Lung (tissue), 12 donors: ENCODE results near the gene DUSP22. TPM values are rescaled to one million over a fixed set of nuclear protein-coding genes. Genes with fewer than 3 reads are reported as not detected.
"Not testable (repeated sequence)": the region's sequence is repeated elsewhere in the genome, so short reads cannot be mapped to it uniquely, and the experiment has no call there.

Source experiments
- ATAC-seq: fragments of 200-7000 bp; cut with Tn5 transposase; one replicate; pipeline ENCODE4 v1.9.1; 2020; ENCODE audit warnings: moderate number of reproducible peaks; ENCODE audit not compliant: insufficient read depth, low FRiP score
- DNase-seq, 3 donors: peaks; one replicate each; pipeline ENCODE4 v3.0.0-alpha.2; 2013 to 2017
- H3K27ac ChIP-seq, 2 donors: one replicate each; pipeline ENCODE4 v1.5.1; 2013; ENCODE audit warnings: mild to moderate bottlenecking in 2 of 2, moderate library complexity in 2 of 2, control low read depth in 1 of 2, inconsistent platforms in 1 of 2, low read depth in 1 of 2, low read length in 1 of 2
- H3K27me3 ChIP-seq, 3 donors: one replicate each; pipeline ENCODE4 v1.5.1; 2013; ENCODE audit warnings: low read length in 2 of 3; ENCODE audit not compliant: control insufficient read depth in 3 of 3, insufficient read depth in 3 of 3
- H3K36me3 ChIP-seq, 4 donors: one replicate each; pipeline ENCODE4 v1.5.1; 2013; ENCODE audit warnings: low read length in 4 of 4, mild to moderate bottlenecking in 1 of 4, moderate library complexity in 1 of 4; ENCODE audit not compliant: control insufficient read depth in 4 of 4, insufficient read depth in 4 of 4
- H3K4me1 ChIP-seq, 5 donors: one replicate each; pipeline ENCODE4 v1.5.1; 2013; ENCODE audit warnings: low read length in 5 of 5, mild to moderate bottlenecking in 2 of 5, moderate library complexity in 1 of 5; ENCODE audit not compliant: control insufficient read depth in 5 of 5, insufficient read depth in 5 of 5
- H3K4me3 ChIP-seq: one replicate; pipeline ENCODE4 v1.5.1; 2013; ENCODE audit warnings: mild to moderate bottlenecking, control low read depth, moderate library complexity
- H3K9ac ChIP-seq, 2 donors: one replicate each; pipeline ENCODE4 v1.5.1; 2013; ENCODE audit warnings: low read length in 2 of 2, control low read depth in 1 of 2; ENCODE audit not compliant: insufficient read depth in 1 of 2
- H3K9me3 ChIP-seq, 4 donors: one replicate each; pipeline ENCODE4 v1.5.1; 2013; ENCODE audit warnings: low read length in 3 of 4, mild to moderate bottlenecking in 1 of 4, moderate library complexity in 1 of 4; ENCODE audit not compliant: control insufficient read depth in 4 of 4, insufficient read depth in 3 of 4
- CTCF ChIP-seq: IDR thresholded peaks from 2 replicates; pipeline ENCODE4 v1.5.1; 2012; ENCODE audit warnings: mild to moderate bottlenecking; ENCODE audit errors: control extremely low read depth, extremely low read depth
- WGBS, 2 donors: extraction: QIAGEN DNeasy Blood & Tissue Kit; methylation state at CpG; one replicate each; pipeline ENCODE4 v1.1.7; 2013; 5-methylcytosine and 5-hydroxymethylcytosine counted together
- polyA plus RNA-seq, 2 donors: library from polyadenylated mRNA; stranded (reverse); fragments of 200-250 nt; gene quantifications; one replicate each; pipeline ENCODE4 v1.2.1, GENCODE V29; 2013
- total RNA-seq, 2 donors: library from RNA; depleted of rRNA in 1 of 2; stranded (reverse); fragments of >200 nt in 1 of 2; gene quantifications; one replicate each; pipeline ENCODE4 v1.2.1, GENCODE V29; 2014 to 2021
- donor health status: control.
- donor health status: control.
- donor health status: Bipolar disorder and iron deficiency.
- donor health status: healthy.
- donor health status: DM: yes; HTN: yes; CAD: no.

The DUSP22 gene
- total and polyA plus RNA-seq, 4 donors: 38.9 to 51.1 (median 43.8) TPM

DNA sequence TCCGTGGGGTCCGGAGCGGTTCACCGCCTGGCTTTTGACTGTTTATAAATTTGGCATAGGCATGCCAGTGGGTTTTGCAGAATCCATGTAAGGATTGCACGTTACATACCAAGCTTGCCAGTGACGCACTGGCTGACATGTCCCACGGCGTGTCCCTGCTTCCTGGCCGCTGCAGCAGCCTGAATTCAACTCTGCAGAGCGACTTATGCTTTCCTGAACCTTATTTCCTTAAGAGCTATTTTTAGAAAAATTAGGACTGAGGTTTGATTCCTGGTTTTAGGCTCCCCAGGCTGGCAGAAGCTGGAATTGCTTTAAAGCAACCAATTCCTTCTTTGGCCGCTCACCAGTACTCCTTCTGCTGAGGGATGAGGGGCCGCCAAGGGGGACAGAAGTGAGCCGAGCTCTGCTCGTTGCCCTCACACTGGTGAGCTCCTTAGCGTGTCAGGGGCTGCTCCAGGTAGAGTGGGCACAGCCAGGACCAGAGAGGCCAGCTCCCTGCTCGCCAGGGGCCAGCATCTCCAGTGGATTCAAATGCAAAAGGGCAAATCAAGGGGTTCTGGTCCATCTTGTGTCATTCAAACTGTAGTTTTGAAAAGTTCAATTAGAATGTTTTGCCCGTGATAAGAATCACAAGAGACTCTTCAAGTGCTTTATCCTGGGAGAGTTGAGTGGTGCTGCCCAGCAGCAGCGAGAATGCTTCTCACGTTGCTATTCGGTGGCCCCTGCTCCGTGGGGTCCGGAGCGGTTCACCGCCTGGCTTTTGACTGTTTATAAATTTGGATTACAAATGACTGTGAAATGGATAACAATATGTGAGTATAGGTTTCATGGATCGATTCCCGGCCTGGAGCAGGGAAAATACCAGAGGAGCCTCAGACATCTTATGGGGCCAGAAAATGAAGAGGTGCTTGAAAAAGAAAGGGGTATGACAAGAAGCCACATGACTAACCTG, 81.8 kb downstream of the DUSP22 start:
- H3K4me3 ChIP-seq: no peak overlapping the region
- peaks cover 0 to 11% (median 0%) of the 10 kb centered on the region in 4 donors for H3K9me3 ChIP-seq
- H3K9ac ChIP-seq: no peak overlapping the region
- no peak overlapping the region for H3K27ac ChIP-seq
- 58 to 77% methylated on average over 26 of the region's 26 CpGs for WGBS, 2 donors
- peak; percentile 68 to 78 (median 72) for DNase-seq
- peak; percentile 29 for ATAC-seq
- H3K4me1 ChIP-seq: peaks cover 0 to 13% (median 6%) of the 10 kb centered on the region in 5 donors
- H3K27me3 ChIP-seq: peaks cover 0 to 7% (median 0%) of the 10 kb centered on the region in 3 donors
- TF ChIP-seq CTCF: no peak
- H3K36me3 ChIP-seq: no peaks in the 10 kb centered on the region

DNA sequence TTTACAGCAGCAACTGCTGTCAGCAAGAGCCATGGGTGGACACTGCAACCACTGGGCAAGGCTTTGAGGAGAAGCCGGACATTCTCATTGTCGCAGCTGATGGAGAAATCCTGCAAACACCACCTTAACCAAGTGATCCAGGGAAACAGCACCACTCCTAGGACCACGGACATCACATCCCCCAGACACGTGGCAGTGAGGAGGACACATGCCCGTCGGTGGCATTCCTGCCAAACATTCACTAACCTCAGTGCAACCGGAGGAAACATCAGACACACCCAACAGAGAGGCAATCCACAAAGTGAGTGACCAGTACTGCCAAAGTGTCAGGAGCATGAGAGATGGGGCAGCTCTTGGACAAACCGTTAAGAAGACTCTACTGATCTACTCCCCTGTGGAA, 82.7 kb downstream of the DUSP22 start:
- Histone ChIP-seq H3K27me3 (peaks cover 0 to 7% (median 0%) of the 10 kb centered on the region in 3 donors), H3K9me3 (peaks cover 0 to 6% (median 0%) of the 10 kb centered on the region in 4 donors), H3K4me3 (no peak overlapping the region), H3K36me3 (no peaks in the 10 kb centered on the region), H3K27ac (peak overlapping the region in 1 of 2 donors; percentile 8), H3K4me1 (peaks cover 0 to 13% (median 6%) of the 10 kb centered on the region in 5 donors), H3K9ac (no peak overlapping the region)
- WGBS, 2 donors: 82 to 87% methylated on average over 8 of the region's 8 CpGs
- DNase-seq (no peak), ATAC-seq (no peak)
- TF ChIP-seq CTCF: no peak

- ATAC-seq (no peak), DNase-seq (no peak)
- Histone ChIP-seq H3K4me1 (peaks cover 0 to 13% (median 6%) of the 10 kb centered on the region in 5 donors), H3K27me3 (no peaks in the 10 kb centered on the region), H3K9ac (no peak overlapping the region), H3K36me3 (no peaks in the 10 kb centered on the region), H3K9me3 (peaks cover 0 to 3% (median 0%) of the 10 kb centered on the region in 4 donors), H3K4me3 (no peak overlapping the region), H3K27ac (no peak overlapping the region)
- TF ChIP-seq CTCF: no peak
- WGBS, 2 donors: 53 to 66% methylated on average over 10 of the region's 10 CpGs
Measured at GRCh38 chr6:376827-377640, 84.7 kb downstream of the DUSP22 start.

DNA sequence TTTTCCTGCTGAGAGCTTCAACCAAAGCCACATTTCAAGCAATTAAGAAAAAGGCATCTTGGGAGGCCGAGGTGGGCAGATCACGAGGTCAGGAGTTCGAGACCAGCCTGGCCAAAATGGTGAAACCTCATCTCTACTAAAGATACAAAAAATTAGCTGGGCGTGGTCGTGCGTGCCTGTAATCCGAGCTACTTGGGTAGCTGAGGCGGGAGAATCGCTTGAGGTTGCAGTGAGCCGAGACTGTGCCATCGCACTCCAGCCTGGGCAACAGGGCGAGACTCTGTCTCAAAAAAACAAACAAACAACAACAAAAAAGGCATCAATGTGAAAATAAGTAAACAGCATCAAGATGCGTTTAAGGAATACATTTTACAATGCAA, 85.3 kb downstream of the DUSP22 start:
- not testable (repeated sequence) for H3K27me3 ChIP-seq, H3K9ac ChIP-seq, H3K27ac ChIP-seq, H3K9me3 ChIP-seq, H3K4me3 ChIP-seq, ATAC-seq, H3K36me3 ChIP-seq, DNase-seq
- WGBS, 2 donors: 90 to 91% methylated on average over 13 of the region's 13 CpGs
- H3K4me1 ChIP-seq: peaks cover 0 to 13% (median 5%) of the 10 kb centered on the region in 5 donors
